WTC11 (cell line): ENCODE measurements around the gene PCGF1. TPM values are rescaled to one million over a fixed set of nuclear protein-coding genes. Genes with fewer than 3 reads are reported as not detected.

Experiments
- ATAC-seq: fragments of 200-7000 bp; cut with Tn5 transposase; 2 replicates; pipeline ENCODE4 v1.10.0; 2021; ENCODE audit warnings: mild to moderate bottlenecking, moderate library complexity
- CTCF ChIA-PET: fragments of 300-600 bp; sonication (Branson Sonifier 250); formaldehyde crosslinking; loops from one replicate; lab custom pipeline; 2021; ENCODE audit warnings: antibody characterized with exemption; lab: Charles Lee
- POLR2A ChIA-PET: fragments of 350-600 bp; sonication (Branson Sonifier 250); formaldehyde crosslinking; loops from one replicate; lab custom pipeline; 2021; ENCODE audit warnings: antibody characterized with exemption; lab: Charles Lee
- DNase-seq: peaks from one replicate; pipeline ENCODE4 v3.0.0; 2021; ENCODE audit warnings: low spot score
- H3K27ac Mint-ChIP-seq: 2 replicates; pipeline ENCODE4 v1.8.0; 2021; ENCODE audit warnings: mixed read lengths
- H3K27me3 Mint-ChIP-seq: 2 replicates; pipeline ENCODE4 v1.8.0; 2021; ENCODE audit warnings: low read depth, mild to moderate bottlenecking, moderate library complexity, mixed read lengths
- H3K36me3 Mint-ChIP-seq: 2 replicates; pipeline ENCODE4 v1.8.0; 2021; ENCODE audit warnings: mixed read lengths
- H3K4me1 Mint-ChIP-seq: 2 replicates; pipeline ENCODE4 v1.8.0; 2022; ENCODE audit warnings: mixed read lengths
- H3K4me3 Mint-ChIP-seq: 2 replicates; pipeline ENCODE4 v1.8.0; 2021; ENCODE audit warnings: mild to moderate bottlenecking, moderate library complexity, mixed read lengths
- H3K9me3 Mint-ChIP-seq: 2 replicates; pipeline ENCODE4 v1.8.0; 2021; ENCODE audit warnings: mixed read lengths
- EMX1 ChIP-seq: fragments of 250-450 bp; sonication (Bioruptor Pico); IDR thresholded peaks from 2 replicates; pipeline ENCODE4 v1.8.0; 2021; ENCODE audit warnings: mild to moderate bottlenecking
- ESRRA ChIP-seq: sonication (generic); formaldehyde crosslinking; IDR thresholded peaks from 2 replicates; pipeline ENCODE4 v1.8.1; 2022; ENCODE audit warnings: mild to moderate bottlenecking, missing genetic modification reagents, borderline replicate concordance
- GTF2I ChIP-seq: fragments of 250-450 bp; sonication (Bioruptor Pico); conservative IDR thresholded peaks from 2 replicates; pipeline ENCODE4 v1.4.0; 2021; ENCODE audit warnings: mild to moderate bottlenecking
- JAZF1 ChIP-seq: fragments of 250-450 bp; sonication (Bioruptor Pico); IDR thresholded peaks from 2 replicates; pipeline ENCODE4 v1.9.0; 2021; ENCODE audit warnings: moderate library complexity, mild to moderate bottlenecking, inconsistent platforms
- PRRX2 ChIP-seq: fragments of 250-450 bp; sonication (Bioruptor Pico); IDR thresholded peaks from 2 replicates; pipeline ENCODE4 v1.8.0; 2021; ENCODE audit warnings: mild to moderate bottlenecking
- SP1 ChIP-seq: sonication (generic); formaldehyde crosslinking; conservative IDR thresholded peaks from 2 replicates; pipeline ENCODE4 v1.8.1; 2022; ENCODE audit warnings: missing genetic modification reagents
- ZNF263 ChIP-seq: sonication (generic); formaldehyde crosslinking; IDR thresholded peaks from 2 replicates; pipeline ENCODE4 v1.8.1; 2022; ENCODE audit warnings: low read depth, mild to moderate bottlenecking, moderate library complexity, missing genetic modification reagents
- ZNF317 ChIP-seq: sonication (generic); formaldehyde crosslinking; IDR thresholded peaks from 2 replicates; pipeline ENCODE4 v1.8.1; 2023; ENCODE audit warnings: low read depth, mild to moderate bottlenecking, moderate library complexity, missing genetic modification reagents, borderline replicate concordance
- total RNA-seq: library from RNA; stranded (reverse); gene quantifications from 3 replicates; pipeline ENCODE4 v1.2.3, GENCODE V29; 2021
- TF ChIP-seq, protein P1 (sequence below): sonication (generic); formaldehyde crosslinking; IDR thresholded peaks from 2 replicates; pipeline ENCODE4 v1.8.0; 2023; ENCODE audit warnings: missing genetic modification reagents, mild to moderate bottlenecking, borderline replicate concordance
- TF ChIP-seq, protein P2 (sequence below): sonication (generic); formaldehyde crosslinking; IDR thresholded peaks from 2 replicates; pipeline ENCODE4 v1.8.1; 2022; ENCODE audit warnings: mild to moderate bottlenecking, missing genetic modification reagents, moderate library complexity, borderline replicate concordance
- TF ChIP-seq, protein P3 (sequence below): sonication (generic); formaldehyde crosslinking; IDR thresholded peaks from 2 replicates; pipeline ENCODE4 v1.8.1; 2022; ENCODE audit warnings: mild to moderate bottlenecking, moderate library complexity, missing genetic modification reagents
- TF ChIP-seq, protein P4 (sequence below): sonication (generic); formaldehyde crosslinking; IDR thresholded peaks from 2 replicates; pipeline ENCODE4 v1.8.1; 2023; ENCODE audit warnings: mild to moderate bottlenecking, missing genetic modification reagents, borderline replicate concordance
- TF ChIP-seq, protein P5 (sequence below): fragments of 200-600 bp; IDR thresholded peaks from 2 replicates; pipeline ENCODE4 v1.8.0; 2022; ENCODE audit warnings: antibody characterized with exemption

PCGF1 gene
- total RNA-seq, 1 experiment from 2014 or later = 15.7 TPM

DNA sequence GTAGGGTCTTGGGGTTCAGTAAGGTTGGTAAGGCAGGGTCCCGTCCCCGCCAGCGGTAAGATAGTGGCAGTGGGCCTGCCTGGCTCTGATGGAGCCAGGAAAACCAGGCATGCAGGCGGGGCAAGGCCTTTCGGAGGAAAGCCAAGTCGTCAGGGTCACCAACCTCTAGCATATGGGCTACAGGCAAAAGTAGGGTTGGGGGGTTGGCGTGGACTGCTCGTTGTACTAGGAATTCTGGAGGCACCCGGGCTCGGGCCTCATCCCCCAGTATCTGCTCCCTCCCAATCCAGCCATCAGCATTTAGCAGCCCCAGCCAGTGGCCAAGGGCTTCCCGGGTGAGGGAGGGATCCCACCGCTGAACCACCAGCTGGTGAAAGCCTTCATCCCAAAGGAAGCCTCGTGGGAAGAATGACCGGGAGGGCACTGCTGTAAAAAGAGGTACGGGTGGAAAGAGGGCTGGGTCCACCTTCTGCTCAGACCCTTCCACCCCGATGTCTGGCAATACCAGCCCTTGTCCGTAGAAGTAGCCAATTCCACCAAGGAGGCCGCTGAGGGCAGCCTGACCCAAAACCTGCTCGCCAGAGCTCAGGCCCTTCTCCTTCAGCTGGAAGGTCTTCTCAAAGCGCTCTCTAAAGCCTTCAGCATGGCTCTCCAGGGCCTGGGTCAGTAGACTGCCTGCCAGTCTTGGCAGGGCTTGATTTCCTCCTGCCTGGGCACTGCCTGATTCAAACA is 45.3 kb downstream of the PCGF1 start:
- DNase-seq (no peak), ATAC-seq (no peak)
- Mint-ChIP-seq H3K4me1 (peaks cover 21% of the 10 kb centered on the region), H3K36me3 (peaks cover 9% of the 10 kb centered on the region), H3K27me3 (no peaks in the 10 kb centered on the region), H3K4me3 (no peak overlapping the region; the same call in 1 of the 2 replicates), H3K9me3 (no peaks in the 10 kb centered on the region), H3K27ac (no peak overlapping the region)
- ChIA-PET CTCF (interaction anchor here (0.6 to 2.1 kb wide), 15 partner anchors 10 to 148 kb away, joined by 3 to 32 read pairs (median 5); partner anchors contain the start of genes CCDC142, MRPL53 and TTC31), POLR2A (interaction anchor here (0.8 to 1.2 kb wide), 2 partner anchors 20 to 22 kb away, joined by 3 to 5 read pairs; no protein-coding TSS in a partner anchor)
- TF ChIP-seq, protein P1, sequence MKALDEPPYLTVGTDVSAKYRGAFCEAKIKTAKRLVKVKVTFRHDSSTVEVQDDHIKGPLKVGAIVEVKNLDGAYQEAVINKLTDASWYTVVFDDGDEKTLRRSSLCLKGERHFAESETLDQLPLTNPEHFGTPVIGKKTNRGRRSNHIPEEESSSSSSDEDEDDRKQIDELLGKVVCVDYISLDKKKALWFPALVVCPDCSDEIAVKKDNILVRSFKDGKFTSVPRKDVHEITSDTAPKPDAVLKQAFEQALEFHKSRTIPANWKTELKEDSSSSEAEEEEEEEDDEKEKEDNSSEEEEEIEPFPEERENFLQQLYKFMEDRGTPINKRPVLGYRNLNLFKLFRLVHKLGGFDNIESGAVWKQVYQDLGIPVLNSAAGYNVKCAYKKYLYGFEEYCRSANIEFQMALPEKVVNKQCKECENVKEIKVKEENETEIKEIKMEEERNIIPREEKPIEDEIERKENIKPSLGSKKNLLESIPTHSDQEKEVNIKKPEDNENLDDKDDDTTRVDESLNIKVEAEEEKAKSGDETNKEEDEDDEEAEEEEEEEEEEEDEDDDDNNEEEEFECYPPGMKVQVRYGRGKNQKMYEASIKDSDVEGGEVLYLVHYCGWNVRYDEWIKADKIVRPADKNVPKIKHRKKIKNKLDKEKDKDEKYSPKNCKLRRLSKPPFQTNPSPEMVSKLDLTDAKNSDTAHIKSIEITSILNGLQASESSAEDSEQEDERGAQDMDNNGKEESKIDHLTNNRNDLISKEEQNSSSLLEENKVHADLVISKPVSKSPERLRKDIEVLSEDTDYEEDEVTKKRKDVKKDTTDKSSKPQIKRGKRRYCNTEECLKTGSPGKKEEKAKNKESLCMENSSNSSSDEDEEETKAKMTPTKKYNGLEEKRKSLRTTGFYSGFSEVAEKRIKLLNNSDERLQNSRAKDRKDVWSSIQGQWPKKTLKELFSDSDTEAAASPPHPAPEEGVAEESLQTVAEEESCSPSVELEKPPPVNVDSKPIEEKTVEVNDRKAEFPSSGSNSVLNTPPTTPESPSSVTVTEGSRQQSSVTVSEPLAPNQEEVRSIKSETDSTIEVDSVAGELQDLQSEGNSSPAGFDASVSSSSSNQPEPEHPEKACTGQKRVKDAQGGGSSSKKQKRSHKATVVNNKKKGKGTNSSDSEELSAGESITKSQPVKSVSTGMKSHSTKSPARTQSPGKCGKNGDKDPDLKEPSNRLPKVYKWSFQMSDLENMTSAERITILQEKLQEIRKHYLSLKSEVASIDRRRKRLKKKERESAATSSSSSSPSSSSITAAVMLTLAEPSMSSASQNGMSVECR (CRISPR knock-in tag) = no peak
- TF ChIP-seq, protein P2, sequence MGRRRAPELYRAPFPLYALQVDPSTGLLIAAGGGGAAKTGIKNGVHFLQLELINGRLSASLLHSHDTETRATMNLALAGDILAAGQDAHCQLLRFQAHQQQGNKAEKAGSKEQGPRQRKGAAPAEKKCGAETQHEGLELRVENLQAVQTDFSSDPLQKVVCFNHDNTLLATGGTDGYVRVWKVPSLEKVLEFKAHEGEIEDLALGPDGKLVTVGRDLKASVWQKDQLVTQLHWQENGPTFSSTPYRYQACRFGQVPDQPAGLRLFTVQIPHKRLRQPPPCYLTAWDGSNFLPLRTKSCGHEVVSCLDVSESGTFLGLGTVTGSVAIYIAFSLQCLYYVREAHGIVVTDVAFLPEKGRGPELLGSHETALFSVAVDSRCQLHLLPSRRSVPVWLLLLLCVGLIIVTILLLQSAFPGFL (CRISPR knock-in tag) = no peak
- TF ChIP-seq PRRX2 (CRISPR knock-in tag) (no peak), ZNF263 (no peak), EMX1 (CRISPR knock-in tag) (0 out of 2 replicates have a peak, but pooled peaks have one; percentile 37), ZNF317 (CRISPR knock-in tag) (no peak)
- TF ChIP-seq, protein P3, sequence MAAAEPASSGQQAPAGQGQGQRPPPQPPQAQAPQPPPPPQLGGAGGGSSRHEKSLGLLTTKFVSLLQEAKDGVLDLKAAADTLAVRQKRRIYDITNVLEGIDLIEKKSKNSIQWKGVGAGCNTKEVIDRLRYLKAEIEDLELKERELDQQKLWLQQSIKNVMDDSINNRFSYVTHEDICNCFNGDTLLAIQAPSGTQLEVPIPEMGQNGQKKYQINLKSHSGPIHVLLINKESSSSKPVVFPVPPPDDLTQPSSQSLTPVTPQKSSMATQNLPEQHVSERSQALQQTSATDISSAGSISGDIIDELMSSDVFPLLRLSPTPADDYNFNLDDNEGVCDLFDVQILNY (CRISPR knock-in tag) = no peak

DNA sequence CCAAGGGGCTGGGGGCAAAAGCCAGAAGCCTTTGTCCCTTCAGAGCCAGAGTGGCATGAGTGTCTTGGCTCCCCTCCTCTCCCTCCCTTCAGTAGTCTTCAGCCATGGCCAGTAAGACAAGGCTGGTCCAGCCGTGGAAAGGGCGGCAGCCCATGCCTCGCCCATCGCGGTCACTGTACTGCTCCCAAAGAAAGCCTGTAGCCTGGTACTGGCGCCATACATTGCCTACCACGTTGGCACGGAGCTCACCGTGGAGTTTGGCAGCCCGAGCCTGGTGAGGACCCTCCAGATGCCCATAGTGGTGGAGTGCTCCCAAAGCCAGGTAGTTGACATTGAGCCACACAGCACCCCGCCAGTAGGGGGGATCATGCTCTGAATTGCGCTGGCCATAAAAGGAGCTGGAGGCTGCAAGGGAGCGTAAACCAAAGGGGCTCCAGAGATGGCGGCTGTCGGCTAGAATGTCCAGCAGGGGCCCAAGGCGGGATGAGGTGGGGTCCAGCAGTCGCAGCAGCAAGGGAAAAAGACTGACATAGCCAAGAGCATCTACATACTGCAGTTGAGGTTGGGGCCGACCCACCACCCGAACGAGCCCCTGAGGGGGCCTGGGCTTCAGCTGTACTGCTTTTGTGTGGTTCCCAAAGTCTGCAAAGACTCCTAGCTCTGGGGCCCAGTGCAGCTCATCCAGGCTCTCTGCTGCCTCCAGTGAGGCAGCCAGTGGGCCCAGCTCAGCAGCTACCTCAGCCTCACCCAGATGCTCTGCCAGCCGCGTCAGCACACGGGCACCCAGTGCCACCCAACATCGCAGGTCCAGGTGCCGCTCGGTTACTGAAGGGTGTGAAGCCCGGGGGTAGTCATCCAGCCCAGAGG is 46.1 kb downstream of the PCGF1 start:
- Mint-ChIP-seq H3K27me3 (no peaks in the 10 kb centered on the region), H3K4me1 (peaks cover 27% of the 10 kb centered on the region), H3K9me3 (no peaks in the 10 kb centered on the region), H3K36me3 (peaks cover 9% of the 10 kb centered on the region), H3K27ac (no peak overlapping the region), H3K4me3 (no peak overlapping the region)
- DNase-seq = peak; percentile 59
- CTCF ChIA-PET = interaction anchor here (0.6 to 2.1 kb wide), 15 partner anchors 10 to 149 kb away, joined by 3 to 32 read pairs (median 5); partner anchors contain the start of genes CCDC142, MRPL53 and TTC31
- peak; percentile 1; the same call in 1 of the 2 replicates for ATAC-seq
- POLR2A ChIA-PET = interaction anchor here (0.8 to 1.2 kb wide), 2 partner anchors 19 to 21 kb away, joined by 3 to 5 read pairs; no protein-coding TSS in a partner anchor
- TF ChIP-seq, protein P4, sequence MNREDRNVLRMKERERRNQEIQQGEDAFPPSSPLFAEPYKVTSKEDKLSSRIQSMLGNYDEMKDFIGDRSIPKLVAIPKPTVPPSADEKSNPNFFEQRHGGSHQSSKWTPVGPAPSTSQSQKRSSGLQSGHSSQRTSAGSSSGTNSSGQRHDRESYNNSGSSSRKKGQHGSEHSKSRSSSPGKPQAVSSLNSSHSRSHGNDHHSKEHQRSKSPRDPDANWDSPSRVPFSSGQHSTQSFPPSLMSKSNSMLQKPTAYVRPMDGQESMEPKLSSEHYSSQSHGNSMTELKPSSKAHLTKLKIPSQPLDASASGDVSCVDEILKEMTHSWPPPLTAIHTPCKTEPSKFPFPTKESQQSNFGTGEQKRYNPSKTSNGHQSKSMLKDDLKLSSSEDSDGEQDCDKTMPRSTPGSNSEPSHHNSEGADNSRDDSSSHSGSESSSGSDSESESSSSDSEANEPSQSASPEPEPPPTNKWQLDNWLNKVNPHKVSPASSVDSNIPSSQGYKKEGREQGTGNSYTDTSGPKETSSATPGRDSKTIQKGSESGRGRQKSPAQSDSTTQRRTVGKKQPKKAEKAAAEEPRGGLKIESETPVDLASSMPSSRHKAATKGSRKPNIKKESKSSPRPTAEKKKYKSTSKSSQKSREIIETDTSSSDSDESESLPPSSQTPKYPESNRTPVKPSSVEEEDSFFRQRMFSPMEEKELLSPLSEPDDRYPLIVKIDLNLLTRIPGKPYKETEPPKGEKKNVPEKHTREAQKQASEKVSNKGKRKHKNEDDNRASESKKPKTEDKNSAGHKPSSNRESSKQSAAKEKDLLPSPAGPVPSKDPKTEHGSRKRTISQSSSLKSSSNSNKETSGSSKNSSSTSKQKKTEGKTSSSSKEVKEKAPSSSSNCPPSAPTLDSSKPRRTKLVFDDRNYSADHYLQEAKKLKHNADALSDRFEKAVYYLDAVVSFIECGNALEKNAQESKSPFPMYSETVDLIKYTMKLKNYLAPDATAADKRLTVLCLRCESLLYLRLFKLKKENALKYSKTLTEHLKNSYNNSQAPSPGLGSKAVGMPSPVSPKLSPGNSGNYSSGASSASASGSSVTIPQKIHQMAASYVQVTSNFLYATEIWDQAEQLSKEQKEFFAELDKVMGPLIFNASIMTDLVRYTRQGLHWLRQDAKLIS = no peak
- TF ChIP-seq ESRRA = no peak
- TF ChIP-seq JAZF1 = no peak
- no peak for TF ChIP-seq GTF2I (CRISPR knock-in tag)
- TF ChIP-seq SP1 (CRISPR knock-in tag) = no peak
- TF ChIP-seq, protein P1 (CRISPR knock-in tag) = no peak
- TF ChIP-seq, protein P5, sequence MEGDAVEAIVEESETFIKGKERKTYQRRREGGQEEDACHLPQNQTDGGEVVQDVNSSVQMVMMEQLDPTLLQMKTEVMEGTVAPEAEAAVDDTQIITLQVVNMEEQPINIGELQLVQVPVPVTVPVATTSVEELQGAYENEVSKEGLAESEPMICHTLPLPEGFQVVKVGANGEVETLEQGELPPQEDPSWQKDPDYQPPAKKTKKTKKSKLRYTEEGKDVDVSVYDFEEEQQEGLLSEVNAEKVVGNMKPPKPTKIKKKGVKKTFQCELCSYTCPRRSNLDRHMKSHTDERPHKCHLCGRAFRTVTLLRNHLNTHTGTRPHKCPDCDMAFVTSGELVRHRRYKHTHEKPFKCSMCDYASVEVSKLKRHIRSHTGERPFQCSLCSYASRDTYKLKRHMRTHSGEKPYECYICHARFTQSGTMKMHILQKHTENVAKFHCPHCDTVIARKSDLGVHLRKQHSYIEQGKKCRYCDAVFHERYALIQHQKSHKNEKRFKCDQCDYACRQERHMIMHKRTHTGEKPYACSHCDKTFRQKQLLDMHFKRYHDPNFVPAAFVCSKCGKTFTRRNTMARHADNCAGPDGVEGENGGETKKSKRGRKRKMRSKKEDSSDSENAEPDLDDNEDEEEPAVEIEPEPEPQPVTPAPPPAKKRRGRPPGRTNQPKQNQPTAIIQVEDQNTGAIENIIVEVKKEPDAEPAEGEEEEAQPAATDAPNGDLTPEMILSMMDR = 0 out of 2 replicates have a peak, but pooled peaks have one; percentile 17
